Neutrophil (primary cell): ENCODE measurements around the gene PRKAA1.

ENCODE experiments used
- H3K27ac ChIP-seq: fragments of 200-600 bp; sonication (generic); 2 replicates; pipeline ENCODE4 v1.5.1; 2016; ENCODE audit warnings: mild to moderate bottlenecking, moderate library complexity
- H3K27me3 ChIP-seq: fragments of 200-600 bp; sonication (generic); 2 replicates; pipeline ENCODE4 v1.6.0; 2016; ENCODE audit warnings: mild to moderate bottlenecking
- H3K36me3 ChIP-seq: fragments of 200-600 bp; sonication (generic); 2 replicates; pipeline ENCODE4 v1.5.1; 2017
- H3K4me1 ChIP-seq, 2 experiments: fragments of 200-600 bp in 1 of 2; sonication (generic) in 1 of 2; 1 replicate in 1 of 2; 2 replicates in 1 of 2; pipeline versions ENCODE4 v1.5.1 to v1.6.1; 2013 to 2016; ENCODE audit warnings: low read depth in 1 of 2, low read length in 1 of 2, mild to moderate bottlenecking in 1 of 2, moderate library complexity in 1 of 2; ENCODE audit not compliant: control insufficient read depth in 1 of 2, insufficient read depth in 1 of 2
- H3K4me3 ChIP-seq, 2 experiments: fragments of 200-600 bp in 1 of 2; sonication (generic) in 1 of 2; 1 replicate in 1 of 2; 2 replicates in 1 of 2; pipeline ENCODE4 v1.5.1; 2013 to 2016; ENCODE audit warnings: low read depth in 1 of 2, low read length in 1 of 2, mild to moderate bottlenecking in 1 of 2, moderate library complexity in 1 of 2
- H3K9me3 ChIP-seq: fragments of 200-600 bp; sonication (generic); 2 replicates; pipeline ENCODE4 v1.5.1; 2016
- CTCF ChIP-seq: fragments of 200-600 bp; sonication (generic); IDR thresholded peaks from 2 replicates; pipeline ENCODE4 v1.5.1; 2016; ENCODE audit warnings: antibody characterized with exemption

PRKAA1 gene

DNA sequence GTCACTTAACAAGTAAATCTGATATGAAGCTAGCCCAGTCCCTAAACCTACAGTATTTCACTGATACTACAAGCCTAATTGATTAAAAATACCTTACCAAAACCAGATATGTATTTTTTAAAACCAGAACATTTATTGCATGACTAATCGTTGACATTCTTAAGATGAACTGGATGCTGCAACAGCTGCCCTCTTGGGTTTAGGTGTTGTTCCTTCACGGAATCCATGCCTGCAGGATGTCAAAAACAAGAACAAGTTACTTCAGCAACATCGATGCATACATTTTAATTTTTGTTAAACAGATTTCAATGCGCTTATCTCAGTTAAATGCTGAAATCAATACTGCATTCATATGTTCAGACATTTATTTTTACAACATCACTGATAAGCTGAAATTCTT, 34.2 kb upstream of the PRKAA1 start:
- no peak for TF ChIP-seq CTCF
- Histone ChIP-seq H3K27ac (no peak overlapping the region), H3K36me3 (peaks cover 65% of the 10 kb centered on the region), H3K27me3 (no peaks in the 10 kb centered on the region), H3K4me3 (no peak overlapping the region), H3K4me1 (peaks cover 31 to 37% of the 10 kb centered on the region in 2 experiments), H3K9me3 (no peaks in the 10 kb centered on the region)

- Histone ChIP-seq H3K9me3 (no peaks in the 10 kb centered on the region), H3K27me3 (no peaks in the 10 kb centered on the region), H3K4me3 (no peak overlapping the region), H3K27ac (no peak overlapping the region), H3K4me1 (peaks cover 31 to 37% of the 10 kb centered on the region in 2 experiments), H3K36me3 (peaks cover 73% of the 10 kb centered on the region)
- TF ChIP-seq CTCF, result no peak
These were observed 33.4 kb upstream of the PRKAA1 start for GRCh38 chr5:40831346-40832210.

GRCh38 chr5:40829748-40830533, 31.8 kb upstream of the PRKAA1 start:
- no peak overlapping the region for H3K4me3 ChIP-seq
- TF ChIP-seq CTCF, result no peak
- H3K4me1 ChIP-seq, result peaks cover 19 to 23% of the 10 kb centered on the region in 2 experiments
- H3K9me3 ChIP-seq, result no peaks in the 10 kb centered on the region
- peaks cover 83% of the 10 kb centered on the region for H3K36me3 ChIP-seq
- no peak overlapping the region for H3K27ac ChIP-seq
- no peaks in the 10 kb centered on the region for H3K27me3 ChIP-seq

- Histone ChIP-seq H3K27ac (no peak overlapping the region), H3K36me3 (peaks cover 83% of the 10 kb centered on the region), H3K27me3 (no peaks in the 10 kb centered on the region), H3K4me3 (no peak overlapping the region), H3K4me1 (peaks cover 15% of the 10 kb centered on the region in 2 experiments), H3K9me3 (no peaks in the 10 kb centered on the region)
- no peak for TF ChIP-seq CTCF
These were observed 30.8 kb upstream of the PRKAA1 start for GRCh38 chr5:40828690-40829661.

DNA sequence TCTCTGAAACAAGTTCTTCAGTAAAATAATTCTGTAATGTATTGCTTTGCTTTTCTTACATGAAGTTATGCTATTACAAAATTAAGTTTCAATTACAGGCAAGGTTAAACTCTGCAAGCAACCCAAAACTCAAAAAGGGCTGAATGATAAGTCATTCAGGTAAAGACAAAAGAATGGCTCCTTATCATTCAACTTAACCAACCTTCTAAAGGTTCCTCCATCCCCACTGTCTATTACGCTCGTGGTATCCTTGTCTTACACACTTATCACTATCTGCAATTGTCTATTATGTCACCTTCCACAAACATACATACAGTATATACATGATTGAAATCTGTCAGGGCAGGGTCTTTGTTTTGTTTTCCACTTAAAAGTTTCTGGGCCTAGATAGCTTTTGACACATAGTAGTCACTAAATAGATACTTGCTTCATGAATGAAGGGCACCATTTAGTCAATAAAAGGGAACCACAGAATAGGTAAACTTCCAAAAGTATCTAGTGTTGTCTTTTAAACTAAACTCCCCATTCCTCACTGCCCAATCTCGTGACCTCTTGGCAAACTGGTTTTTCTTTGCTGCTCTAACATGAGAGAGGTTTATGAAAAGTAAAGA, 30.0 kb upstream of the PRKAA1 start:
- TF ChIP-seq CTCF, result no peak
- Histone ChIP-seq H3K36me3 (peaks cover 76% of the 10 kb centered on the region), H3K4me3 (no peak overlapping the region), H3K27ac (no peak overlapping the region), H3K9me3 (no peaks in the 10 kb centered on the region), H3K4me1 (peaks cover 6 to 7% of the 10 kb centered on the region in 2 experiments), H3K27me3 (no peaks in the 10 kb centered on the region)
